ENCODE measurements around the gene THRAP3.

GRCh38 chr1:36287595-36287994 is 63.4 kb downstream of the THRAP3 start:
- TF ChIP-seq CTCF (IDR thresholded peaks at IDR 0.05), result no peak
- TF ChIP-seq ZFX (IDR thresholded peaks at IDR 0.05; ENCODE audit: borderline replicate concordance), result no peak

Measured in 22Rv1 (cell line).